Parathyroid adenoma (tissue), 2 donors: ENCODE data around the gene ZBTB7B.

Experiments
- H2AFZ ChIP-seq: fragments of 300-600 bp; sonication (generic); one replicate; pipeline ENCODE4 v1.7.0; 2017; ENCODE audit warnings: antibody characterized with exemption, mild to moderate bottlenecking
- H3K27ac ChIP-seq: fragments of 300-600 bp; sonication (generic); one replicate; pipeline ENCODE4 v1.7.0; 2017
- H3K27me3 ChIP-seq: fragments of 300-600 bp; sonication (generic); one replicate; pipeline ENCODE4 v1.7.0; 2017; ENCODE audit warnings: low read length; ENCODE audit not compliant: control insufficient read depth, insufficient read depth
- H3K36me3 ChIP-seq: fragments of 300-600 bp; sonication (generic); one replicate; pipeline ENCODE4 v1.7.0; 2017; ENCODE audit warnings: low read length; ENCODE audit not compliant: control insufficient read depth, insufficient read depth
- H3K4me1 ChIP-seq: fragments of 300-600 bp; sonication (generic); one replicate; pipeline ENCODE4 v1.7.0; 2017; ENCODE audit warnings: control low read depth
- H3K4me2 ChIP-seq: fragments of 300-600 bp; sonication (generic); one replicate; pipeline ENCODE4 v1.7.0; 2017; ENCODE audit warnings: low read length
- H3K4me3 ChIP-seq: fragments of 300-600 bp; sonication (generic); one replicate; pipeline ENCODE4 v1.7.0; 2017; ENCODE audit warnings: low read depth, low read length
- H3K79me2 ChIP-seq: fragments of 300-600 bp; sonication (generic); one replicate; pipeline ENCODE4 v1.7.0; 2017; ENCODE audit warnings: control low read depth
- H3K9ac ChIP-seq: fragments of 300-600 bp; sonication (generic); one replicate; pipeline ENCODE4 v1.7.0; 2017; ENCODE audit warnings: mild to moderate bottlenecking
- H3K9me3 ChIP-seq: fragments of 300-600 bp; sonication (generic); one replicate; pipeline ENCODE4 v1.7.0; 2017; ENCODE audit warnings: low read length; ENCODE audit not compliant: control insufficient read depth
- TF ChIP-seq, protein P1 (sequence below): fragments of 300-600 bp; sonication (generic); IDR thresholded peaks from one replicate; pipeline ENCODE4 v1.7.0; 2017; ENCODE audit warnings: antibody characterized with exemption, mild to moderate bottlenecking
- donor health status: primary hyperparathyroidism.

Gene ZBTB7B

DNA sequence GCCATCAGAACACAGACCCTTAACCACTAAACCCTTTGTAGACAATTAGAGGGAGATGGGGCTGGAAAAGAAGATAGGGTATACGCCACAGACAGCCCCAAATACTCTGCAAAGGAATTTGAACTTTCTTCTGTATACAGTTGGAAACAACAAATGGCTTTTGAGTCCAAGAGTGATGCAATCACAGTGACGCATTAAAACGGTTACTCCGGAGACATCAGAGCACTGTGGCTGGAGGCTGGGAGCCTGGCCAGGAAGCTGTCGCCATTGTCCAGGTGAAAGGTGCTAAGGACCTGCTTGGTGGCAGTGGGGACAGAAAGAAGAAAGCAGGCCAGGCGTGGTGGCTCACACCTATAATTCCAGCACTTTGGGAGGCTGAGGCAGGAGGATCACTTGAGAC lies 15.3 kb upstream of the ZBTB7B start:
- Histone ChIP-seq H3K27ac (no peak overlapping the region), H3K36me3 (no peaks in the 10 kb centered on the region), H3K9ac (no peak overlapping the region)

DNA sequence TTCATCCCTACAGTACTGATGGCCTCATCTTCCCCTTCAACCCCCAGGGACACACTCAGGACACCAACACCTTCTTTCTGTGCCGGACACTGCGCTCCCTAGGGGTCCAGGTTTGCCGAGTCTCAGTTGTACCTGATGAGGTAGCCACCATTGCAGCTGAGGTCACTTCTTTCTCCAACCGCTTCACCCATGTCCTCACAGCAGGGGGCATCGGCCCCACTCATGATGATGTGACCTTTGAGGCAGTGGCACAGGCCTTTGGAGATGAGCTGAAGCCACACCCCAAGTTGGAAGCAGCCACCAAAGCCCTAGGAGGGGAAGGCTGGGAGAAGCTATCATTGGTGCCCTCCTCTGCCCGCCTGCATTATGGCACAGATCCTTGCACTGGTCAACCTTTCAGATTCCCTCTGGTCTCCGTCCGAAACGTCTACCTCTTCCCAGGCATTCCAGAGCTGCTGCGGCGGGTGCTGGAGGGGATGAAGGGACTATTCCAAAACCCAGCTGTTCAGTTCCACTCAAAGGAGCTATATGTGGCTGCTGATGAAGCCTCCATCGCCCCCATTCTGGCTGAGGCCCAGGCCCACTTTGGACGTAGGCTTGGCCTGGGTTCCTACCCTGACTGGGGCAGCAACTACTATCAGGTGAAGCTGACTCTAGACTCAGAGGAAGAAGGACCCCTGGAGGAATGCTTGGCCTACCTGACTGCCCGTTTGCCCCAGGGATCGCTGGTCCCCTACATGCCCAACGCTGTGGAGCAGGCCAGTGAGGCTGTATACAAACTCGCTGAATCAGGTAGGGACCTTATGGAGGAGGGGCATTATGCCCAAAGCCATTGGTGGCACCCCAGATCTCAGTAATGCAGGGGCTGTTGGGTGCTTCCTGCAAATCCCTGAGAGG lies 14.3 kb upstream of the ZBTB7B start:
- no peaks in the 10 kb centered on the region for H3K27me3 ChIP-seq
- H3K4me1 ChIP-seq = no peaks in the 10 kb centered on the region
- no peaks in the 10 kb centered on the region for H3K36me3 ChIP-seq
- H3K9me3 ChIP-seq = no peaks in the 10 kb centered on the region
- TF ChIP-seq, protein P1, sequence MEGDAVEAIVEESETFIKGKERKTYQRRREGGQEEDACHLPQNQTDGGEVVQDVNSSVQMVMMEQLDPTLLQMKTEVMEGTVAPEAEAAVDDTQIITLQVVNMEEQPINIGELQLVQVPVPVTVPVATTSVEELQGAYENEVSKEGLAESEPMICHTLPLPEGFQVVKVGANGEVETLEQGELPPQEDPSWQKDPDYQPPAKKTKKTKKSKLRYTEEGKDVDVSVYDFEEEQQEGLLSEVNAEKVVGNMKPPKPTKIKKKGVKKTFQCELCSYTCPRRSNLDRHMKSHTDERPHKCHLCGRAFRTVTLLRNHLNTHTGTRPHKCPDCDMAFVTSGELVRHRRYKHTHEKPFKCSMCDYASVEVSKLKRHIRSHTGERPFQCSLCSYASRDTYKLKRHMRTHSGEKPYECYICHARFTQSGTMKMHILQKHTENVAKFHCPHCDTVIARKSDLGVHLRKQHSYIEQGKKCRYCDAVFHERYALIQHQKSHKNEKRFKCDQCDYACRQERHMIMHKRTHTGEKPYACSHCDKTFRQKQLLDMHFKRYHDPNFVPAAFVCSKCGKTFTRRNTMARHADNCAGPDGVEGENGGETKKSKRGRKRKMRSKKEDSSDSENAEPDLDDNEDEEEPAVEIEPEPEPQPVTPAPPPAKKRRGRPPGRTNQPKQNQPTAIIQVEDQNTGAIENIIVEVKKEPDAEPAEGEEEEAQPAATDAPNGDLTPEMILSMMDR = no peak
- no peak overlapping the region for H3K27ac ChIP-seq
- H2AFZ ChIP-seq = no peak overlapping the region
- H3K9ac ChIP-seq = no peak overlapping the region
- no peak overlapping the region for H3K4me2 ChIP-seq
- peaks cover 5% of the 10 kb centered on the region for H3K79me2 ChIP-seq
- no peak overlapping the region for H3K4me3 ChIP-seq

More for the DNA sequence above, 15.3 kb upstream of the ZBTB7B start:
- Histone ChIP-seq H3K4me3 (no peak overlapping the region), H3K4me1 (no peaks in the 10 kb centered on the region), H3K27me3 (no peaks in the 10 kb centered on the region), H3K79me2 (peaks cover 5% of the 10 kb centered on the region), H3K9me3 (no peaks in the 10 kb centered on the region), H3K4me2 (no peak overlapping the region), H2AFZ (no peak overlapping the region)
- TF ChIP-seq, protein P1 = no peak

DNA sequence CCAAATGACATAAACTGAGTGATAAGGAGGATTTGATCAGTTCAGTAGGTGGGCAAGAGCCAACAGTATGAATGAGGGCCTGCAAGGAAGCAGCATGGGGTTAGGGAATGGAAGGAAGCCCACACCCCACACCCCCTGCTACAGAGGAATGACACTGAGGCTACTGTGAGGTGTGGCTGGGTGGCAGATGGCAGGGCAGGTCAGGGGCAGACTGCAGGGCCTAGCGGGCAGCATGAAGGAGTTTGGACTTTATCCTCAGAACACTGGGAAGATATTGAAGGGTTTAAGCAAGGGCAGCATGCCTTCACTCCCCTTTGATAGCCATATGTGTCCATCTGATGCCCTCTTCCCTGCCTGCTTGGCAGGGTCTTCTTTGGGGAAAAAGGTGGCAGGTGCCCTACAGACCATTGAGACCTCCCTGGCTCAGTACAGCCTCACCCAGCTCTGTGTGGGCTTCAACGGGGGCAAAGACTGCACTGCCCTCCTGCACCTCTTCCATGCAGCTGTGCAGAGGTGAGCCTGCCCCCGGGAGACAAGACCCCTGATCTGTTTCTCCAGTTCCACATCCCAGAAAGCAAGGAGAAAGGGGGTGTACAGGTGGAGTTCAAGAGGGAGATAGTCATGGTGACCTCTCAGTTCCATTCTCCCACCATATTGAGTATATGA lies 13.3 kb upstream of the ZBTB7B start:
- Histone ChIP-seq H3K36me3 (no peaks in the 10 kb centered on the region), H3K4me2 (no peak overlapping the region), H3K27me3 (no peaks in the 10 kb centered on the region), H2AFZ (no peak overlapping the region), H3K4me3 (no peak overlapping the region), H3K9ac (no peak overlapping the region), H3K4me1 (no peaks in the 10 kb centered on the region), H3K9me3 (no peaks in the 10 kb centered on the region), H3K79me2 (no peaks in the 10 kb centered on the region), H3K27ac (no peak overlapping the region)
- TF ChIP-seq, protein P1 = no peak

DNA sequence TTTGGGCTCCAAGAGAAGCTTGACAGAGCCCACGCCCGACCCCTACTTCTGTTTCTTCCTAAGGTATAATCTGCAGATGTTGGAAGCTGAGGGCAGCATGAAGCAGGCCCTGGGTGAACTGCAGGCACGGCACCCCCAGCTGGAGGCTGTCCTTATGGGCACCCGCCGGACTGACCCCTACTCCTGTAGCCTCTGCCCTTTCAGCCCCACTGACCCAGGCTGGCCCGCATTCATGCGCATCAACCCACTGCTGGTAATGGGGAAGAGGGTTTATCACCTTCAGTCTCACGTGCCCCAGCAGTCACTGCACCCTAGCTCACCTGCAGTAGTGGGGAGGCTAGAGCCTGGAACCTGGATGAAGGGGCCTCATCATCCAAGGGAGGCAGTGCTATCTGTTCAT lies 12.3 kb upstream of the ZBTB7B start:
- Histone ChIP-seq H3K27me3 (no peaks in the 10 kb centered on the region), H2AFZ (no peak overlapping the region), H3K9ac (no peak overlapping the region), H3K4me1 (no peaks in the 10 kb centered on the region), H3K79me2 (no peaks in the 10 kb centered on the region), H3K9me3 (no peaks in the 10 kb centered on the region), H3K36me3 (no peaks in the 10 kb centered on the region), H3K27ac (no peak overlapping the region), H3K4me2 (no peak overlapping the region), H3K4me3 (no peak overlapping the region)
- TF ChIP-seq, protein P1 = no peak
